ENCODE data around the gene NWD2.

NWD2 gene

GRCh38 chr4:37236165-37236564, 8.4 kb upstream of the NWD2 start:
- Histone ChIP-seq H3K36me3 (ENCODE audit: control insufficient read depth, insufficient read depth, low read length) (no peaks in the 10 kb centered on the region), H3K27me3 (ENCODE audit: control insufficient read depth, insufficient read depth, low read length) (peaks cover 9% of the 10 kb centered on the region), H3K4me1 (ENCODE audit: control insufficient read depth, insufficient read depth, low read length) (no peaks in the 10 kb centered on the region), H3K9ac (ENCODE audit: low read depth, low read length) (no peak overlapping the region), H3K4me3 (ENCODE audit: low read depth, low read length) (no peak overlapping the region), H3K9me3 (ENCODE audit: control insufficient read depth, insufficient read depth, low read length) (no peaks in the 10 kb centered on the region)

GRCh38 chr4:37241647-37242046, 2.9 kb upstream of the NWD2 start:
- Histone ChIP-seq H3K4me3 (ENCODE audit: low read depth, low read length) (no peak overlapping the region), H3K36me3 (ENCODE audit: control insufficient read depth, insufficient read depth, low read length) (no peaks in the 10 kb centered on the region), H3K9ac (ENCODE audit: low read depth, low read length) (no peak overlapping the region), H3K4me1 (ENCODE audit: control insufficient read depth, insufficient read depth, low read length) (peaks cover 3% of the 10 kb centered on the region), H3K27me3 (ENCODE audit: control insufficient read depth, insufficient read depth, low read length) (peaks cover 61% of the 10 kb centered on the region), H3K9me3 (ENCODE audit: control insufficient read depth, insufficient read depth, low read length) (no peaks in the 10 kb centered on the region)

GRCh38 chr4:37243051-37243450, 1.5 kb upstream of the NWD2 start:
- H3K4me1 ChIP-seq (ENCODE audit: control insufficient read depth, insufficient read depth, low read length) = peaks cover 3% of the 10 kb centered on the region
- no peak overlapping the region for H3K9ac ChIP-seq (ENCODE audit: low read depth, low read length)
- no peaks in the 10 kb centered on the region for H3K36me3 ChIP-seq (ENCODE audit: control insufficient read depth, insufficient read depth, low read length)
- H3K9me3 ChIP-seq (ENCODE audit: control insufficient read depth, insufficient read depth, low read length) = no peaks in the 10 kb centered on the region
- peaks cover 75% of the 10 kb centered on the region for H3K27me3 ChIP-seq (ENCODE audit: control insufficient read depth, insufficient read depth, low read length)
- H3K4me3 ChIP-seq (ENCODE audit: low read depth, low read length) = no peak overlapping the region

GRCh38 chr4:37243722-37244582, 591 bp upstream of the NWD2 start:
- Histone ChIP-seq H3K4me3 (ENCODE audit: low read depth, low read length) (peak overlapping the region; percentile 63), H3K4me1 (ENCODE audit: control insufficient read depth, insufficient read depth, low read length) (peaks cover 3% of the 10 kb centered on the region), H3K9me3 (ENCODE audit: control insufficient read depth, insufficient read depth, low read length) (no peaks in the 10 kb centered on the region), H3K36me3 (ENCODE audit: control insufficient read depth, insufficient read depth, low read length) (no peaks in the 10 kb centered on the region), H3K27me3 (ENCODE audit: control insufficient read depth, insufficient read depth, low read length) (peaks cover 80% of the 10 kb centered on the region), H3K9ac (ENCODE audit: low read depth, low read length) (no peak overlapping the region)

GRCh38 chr4:37245391-37245954, 930 bp downstream of the NWD2 start:
- Histone ChIP-seq H3K4me3 (ENCODE audit: low read depth, low read length) (peak overlapping the region; percentile 63), H3K4me1 (ENCODE audit: control insufficient read depth, insufficient read depth, low read length) (peaks cover 3% of the 10 kb centered on the region), H3K36me3 (ENCODE audit: control insufficient read depth, insufficient read depth, low read length) (no peaks in the 10 kb centered on the region), H3K9ac (ENCODE audit: low read depth, low read length) (no peak overlapping the region), H3K9me3 (ENCODE audit: control insufficient read depth, insufficient read depth, low read length) (no peaks in the 10 kb centered on the region), H3K27me3 (ENCODE audit: control insufficient read depth, insufficient read depth, low read length) (peaks cover 84% of the 10 kb centered on the region)

GRCh38 chr4:37246891-37247290, 2.3 kb downstream of the NWD2 start:
- H3K36me3 ChIP-seq (ENCODE audit: control insufficient read depth, insufficient read depth, low read length) = no peaks in the 10 kb centered on the region
- no peak overlapping the region for H3K4me3 ChIP-seq (ENCODE audit: low read depth, low read length)
- no peaks in the 10 kb centered on the region for H3K9me3 ChIP-seq (ENCODE audit: control insufficient read depth, insufficient read depth, low read length)
- H3K27me3 ChIP-seq (ENCODE audit: control insufficient read depth, insufficient read depth, low read length) = peaks cover 69% of the 10 kb centered on the region
- H3K4me1 ChIP-seq (ENCODE audit: control insufficient read depth, insufficient read depth, low read length) = peaks cover 3% of the 10 kb centered on the region
- no peak overlapping the region for H3K9ac ChIP-seq (ENCODE audit: low read depth, low read length)

- H3K4me3 ChIP-seq (ENCODE audit: low read depth, low read length) = no peak overlapping the region
- H3K27me3 ChIP-seq (ENCODE audit: control insufficient read depth, insufficient read depth, low read length) = no peaks in the 10 kb centered on the region
- H3K4me1 ChIP-seq (ENCODE audit: control insufficient read depth, insufficient read depth, low read length) = no peaks in the 10 kb centered on the region
- H3K36me3 ChIP-seq (ENCODE audit: control insufficient read depth, insufficient read depth, low read length) = no peaks in the 10 kb centered on the region
- H3K9ac ChIP-seq (ENCODE audit: low read depth, low read length) = no peak overlapping the region
- no peaks in the 10 kb centered on the region for H3K9me3 ChIP-seq (ENCODE audit: control insufficient read depth, insufficient read depth, low read length)
Measured at GRCh38 chr4:37258221-37258620, 13.7 kb downstream of the NWD2 start.

- Histone ChIP-seq H3K9ac (ENCODE audit: low read depth, low read length) (no peak overlapping the region), H3K27me3 (ENCODE audit: control insufficient read depth, insufficient read depth, low read length) (no peaks in the 10 kb centered on the region), H3K36me3 (ENCODE audit: control insufficient read depth, insufficient read depth, low read length) (no peaks in the 10 kb centered on the region), H3K9me3 (ENCODE audit: control insufficient read depth, insufficient read depth, low read length) (no peaks in the 10 kb centered on the region), H3K4me3 (ENCODE audit: low read depth, low read length) (no peak overlapping the region), H3K4me1 (ENCODE audit: control insufficient read depth, insufficient read depth, low read length) (no peaks in the 10 kb centered on the region)
Measured at GRCh38 chr4:37268319-37268718, 23.8 kb downstream of the NWD2 start.

GRCh38 chr4:37279121-37279520, 34.6 kb downstream of the NWD2 start:
- Histone ChIP-seq H3K27me3 (ENCODE audit: control insufficient read depth, insufficient read depth, low read length) (no peaks in the 10 kb centered on the region), H3K36me3 (ENCODE audit: control insufficient read depth, insufficient read depth, low read length) (no peaks in the 10 kb centered on the region), H3K9ac (ENCODE audit: low read depth, low read length) (no peak overlapping the region), H3K4me1 (ENCODE audit: control insufficient read depth, insufficient read depth, low read length) (no peaks in the 10 kb centered on the region), H3K9me3 (ENCODE audit: control insufficient read depth, insufficient read depth, low read length) (no peaks in the 10 kb centered on the region), H3K4me3 (ENCODE audit: low read depth, low read length) (no peak overlapping the region)

- Histone ChIP-seq H3K36me3 (ENCODE audit: control insufficient read depth, insufficient read depth, low read length) (no peaks in the 10 kb centered on the region), H3K27me3 (ENCODE audit: control insufficient read depth, insufficient read depth, low read length) (no peaks in the 10 kb centered on the region)
Measured at GRCh38 chr4:37279894-37280592, 35.5 kb downstream of the NWD2 start.

GRCh38 chr4:37299468-37299867, 54.9 kb downstream of the NWD2 start:
- Histone ChIP-seq H3K27me3 (ENCODE audit: control insufficient read depth, insufficient read depth, low read length) (no peaks in the 10 kb centered on the region), H3K9ac (ENCODE audit: low read depth, low read length) (no peak overlapping the region), H3K36me3 (ENCODE audit: control insufficient read depth, insufficient read depth, low read length) (no peaks in the 10 kb centered on the region), H3K4me3 (ENCODE audit: low read depth, low read length) (no peak overlapping the region), H3K9me3 (ENCODE audit: control insufficient read depth, insufficient read depth, low read length) (no peaks in the 10 kb centered on the region), H3K4me1 (ENCODE audit: control insufficient read depth, insufficient read depth, low read length) (peaks cover 5% of the 10 kb centered on the region)

More at GRCh38 chr4:37279894-37280592, 35.5 kb downstream of the NWD2 start:
- Histone ChIP-seq H3K4me1 (ENCODE audit: control insufficient read depth, insufficient read depth, low read length) (no peaks in the 10 kb centered on the region), H3K9ac (ENCODE audit: low read depth, low read length) (no peak overlapping the region), H3K9me3 (ENCODE audit: control insufficient read depth, insufficient read depth, low read length) (no peaks in the 10 kb centered on the region), H3K4me3 (ENCODE audit: low read depth, low read length) (no peak overlapping the region)

GRCh38 chr4:37304612-37305011, 60.1 kb downstream of the NWD2 start:
- no peaks in the 10 kb centered on the region for H3K36me3 ChIP-seq (ENCODE audit: control insufficient read depth, insufficient read depth, low read length)
- H3K4me1 ChIP-seq (ENCODE audit: control insufficient read depth, insufficient read depth, low read length) = no peaks in the 10 kb centered on the region
- H3K27me3 ChIP-seq (ENCODE audit: control insufficient read depth, insufficient read depth, low read length) = no peaks in the 10 kb centered on the region
- H3K9ac ChIP-seq (ENCODE audit: low read depth, low read length) = no peak overlapping the region
- no peak overlapping the region for H3K4me3 ChIP-seq (ENCODE audit: low read depth, low read length)
- peaks cover 2% of the 10 kb centered on the region for H3K9me3 ChIP-seq (ENCODE audit: control insufficient read depth, insufficient read depth, low read length)

All from iPS-15b (cell line).